Cardiac fibroblast (primary cell): Measurements from ENCODE around the gene WFDC8.
A peak's percentile ranks its signal among the peaks of the same experiment; 100 is the strongest.
"Not testable (repeated sequence)": the region's sequence is repeated elsewhere in the genome, so short reads cannot be mapped to it uniquely, and the experiment has no call there.

Source experiments
- DNase-seq, 2 donors: peaks; one replicate each; pipeline versions ENCODE4 v3.0.0 to v3.0.0-alpha.2; 2010; ENCODE audit warnings: low read depth in 2 of 2
- H3K4me3 ChIP-seq, 2 donors: replicated peaks in 1 of 2; 1 replicate in 1 of 2; 2 replicates in 1 of 2; pipeline ENCODE4 v1.5.1; 2011; ENCODE audit warnings: low read depth in 2 of 2, low read length in 2 of 2, mild to moderate bottlenecking in 2 of 2, moderate library complexity in 1 of 2
- TF ChIP-seq, protein P1 (sequence below): IDR thresholded peaks from one replicate; pipeline ENCODE4 v1.5.1; 2011; ENCODE audit warnings: low read depth, mild to moderate bottlenecking, low read length, inconsistent platforms

WFDC8 gene

DNA sequence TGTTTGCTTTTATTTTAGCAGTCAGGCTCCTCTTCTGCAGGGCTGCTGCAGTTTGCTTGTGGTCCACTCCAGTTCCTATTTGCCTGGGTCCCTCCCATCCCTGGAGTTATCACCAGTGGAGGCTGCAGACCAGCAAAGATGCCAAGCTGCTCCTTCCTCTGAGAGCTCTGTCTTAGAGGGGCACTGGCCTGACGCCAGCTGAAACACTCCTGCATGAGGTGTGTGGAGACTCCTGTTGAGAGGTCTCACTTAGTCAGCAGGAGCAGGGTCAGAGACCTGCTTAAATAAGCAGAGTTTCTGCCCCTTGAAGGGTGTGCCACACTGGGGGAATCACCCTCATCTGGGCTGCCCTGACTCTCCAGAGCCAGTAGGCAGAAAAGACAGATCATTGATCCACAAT is 16.2 kb upstream of the WFDC8 start:
- no peak for DNase-seq
- no peak overlapping the region for H3K4me3 ChIP-seq
- TF ChIP-seq, protein P1, sequence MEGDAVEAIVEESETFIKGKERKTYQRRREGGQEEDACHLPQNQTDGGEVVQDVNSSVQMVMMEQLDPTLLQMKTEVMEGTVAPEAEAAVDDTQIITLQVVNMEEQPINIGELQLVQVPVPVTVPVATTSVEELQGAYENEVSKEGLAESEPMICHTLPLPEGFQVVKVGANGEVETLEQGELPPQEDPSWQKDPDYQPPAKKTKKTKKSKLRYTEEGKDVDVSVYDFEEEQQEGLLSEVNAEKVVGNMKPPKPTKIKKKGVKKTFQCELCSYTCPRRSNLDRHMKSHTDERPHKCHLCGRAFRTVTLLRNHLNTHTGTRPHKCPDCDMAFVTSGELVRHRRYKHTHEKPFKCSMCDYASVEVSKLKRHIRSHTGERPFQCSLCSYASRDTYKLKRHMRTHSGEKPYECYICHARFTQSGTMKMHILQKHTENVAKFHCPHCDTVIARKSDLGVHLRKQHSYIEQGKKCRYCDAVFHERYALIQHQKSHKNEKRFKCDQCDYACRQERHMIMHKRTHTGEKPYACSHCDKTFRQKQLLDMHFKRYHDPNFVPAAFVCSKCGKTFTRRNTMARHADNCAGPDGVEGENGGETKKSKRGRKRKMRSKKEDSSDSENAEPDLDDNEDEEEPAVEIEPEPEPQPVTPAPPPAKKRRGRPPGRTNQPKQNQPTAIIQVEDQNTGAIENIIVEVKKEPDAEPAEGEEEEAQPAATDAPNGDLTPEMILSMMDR, result no peak

DNA sequence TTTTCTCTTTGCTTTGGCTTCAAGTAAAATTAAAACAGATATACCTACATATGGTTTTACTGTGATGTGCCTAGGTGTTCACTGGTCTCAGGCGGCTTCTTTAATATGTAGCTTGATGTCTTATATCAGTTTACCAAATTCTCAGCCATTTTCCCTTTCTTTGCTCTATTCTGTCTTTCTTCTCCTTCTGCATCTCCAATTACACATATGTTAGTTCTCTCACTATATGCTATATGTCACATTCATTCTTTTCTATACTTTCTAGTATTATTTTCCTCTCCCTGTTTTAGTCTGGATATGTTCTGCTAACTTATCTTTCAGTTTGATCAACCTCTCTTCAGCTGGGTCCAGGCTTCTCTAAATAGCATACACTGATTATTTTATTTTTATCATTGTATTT is 14.4 kb upstream of the WFDC8 start:
- H3K4me3 ChIP-seq, result no peak overlapping the region
- TF ChIP-seq, protein P1, result no peak
- no peak for DNase-seq

DNA sequence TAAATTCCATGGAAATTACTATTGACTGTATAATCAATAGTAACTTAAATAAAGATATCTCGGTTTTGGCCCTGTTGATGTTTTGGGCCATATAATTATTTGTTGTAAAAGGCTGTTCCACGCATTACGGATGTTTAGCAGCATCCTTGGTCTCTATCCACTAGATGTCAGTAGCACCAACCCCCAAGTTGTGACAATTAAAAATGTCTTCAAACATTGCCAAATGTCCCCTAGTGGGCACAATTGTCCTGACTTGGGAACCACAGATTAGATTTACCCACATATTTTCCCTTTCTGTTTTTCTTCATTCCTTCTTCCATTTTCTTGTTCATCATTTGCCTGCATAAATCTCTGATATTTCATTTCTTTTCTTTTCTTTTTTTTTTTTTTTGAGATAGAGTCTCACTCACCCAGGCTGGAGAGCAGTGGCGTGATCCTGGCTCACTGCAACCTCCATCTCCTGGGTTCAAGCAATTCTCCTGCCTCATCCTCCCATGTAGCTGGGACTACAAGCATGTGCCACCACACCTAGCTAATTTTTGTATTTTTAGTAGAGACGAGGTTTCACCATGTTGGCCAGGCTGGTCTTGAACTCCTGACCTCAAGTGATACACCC is 13.6 kb upstream of the WFDC8 start:
- H3K4me3 ChIP-seq, result no peak overlapping the region
- DNase-seq, result peak; percentile 29 to 58
- TF ChIP-seq, protein P1, result peak; percentile 63

DNA sequence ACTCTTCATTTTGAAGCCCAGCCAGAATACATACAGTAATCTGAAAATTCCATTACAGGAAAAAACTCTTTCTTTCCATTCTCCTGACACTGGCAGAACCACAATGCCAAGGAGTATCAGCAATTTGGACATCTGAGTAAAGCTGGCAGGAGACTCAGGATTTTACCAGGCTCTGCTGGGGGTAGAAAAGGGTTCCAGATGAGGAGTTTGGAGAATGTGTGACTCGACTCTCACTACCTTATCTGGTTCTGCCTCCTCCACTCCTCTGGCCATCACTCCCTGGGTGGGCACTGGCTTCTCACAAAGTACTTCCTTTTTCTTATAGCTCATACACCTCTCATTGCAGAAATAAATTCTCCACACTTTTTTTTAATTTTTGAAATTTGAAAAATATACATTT is 10.6 kb upstream of the WFDC8 start:
- DNase-seq, result peak in 1 of 2 donors; percentile 24
- no peak overlapping the region for H3K4me3 ChIP-seq
- TF ChIP-seq, protein P1, result no peak

DNA sequence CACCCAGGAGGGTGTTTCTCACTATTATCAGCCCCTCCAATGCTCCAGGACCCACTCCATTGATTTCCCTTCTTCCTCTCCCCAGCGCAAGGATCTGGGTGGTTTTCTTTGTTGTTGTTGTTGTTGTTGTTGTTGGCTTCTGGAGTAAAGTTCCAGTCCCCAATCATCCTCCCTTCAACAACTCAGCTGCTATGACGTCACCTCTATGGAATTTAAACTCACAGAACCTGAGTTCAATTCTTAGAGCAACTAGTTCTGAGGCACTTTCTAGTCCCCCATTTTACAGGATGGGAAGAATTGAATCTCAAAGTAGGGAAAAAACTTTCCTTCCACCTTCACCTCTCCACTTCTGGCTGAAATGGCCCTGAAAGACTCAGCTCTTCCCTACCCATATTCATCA is 9.7 kb upstream of the WFDC8 start:
- DNase-seq, result peak in 1 of 2 donors; percentile 7
- TF ChIP-seq, protein P1, result no peak
- H3K4me3 ChIP-seq, result no peak overlapping the region

DNA sequence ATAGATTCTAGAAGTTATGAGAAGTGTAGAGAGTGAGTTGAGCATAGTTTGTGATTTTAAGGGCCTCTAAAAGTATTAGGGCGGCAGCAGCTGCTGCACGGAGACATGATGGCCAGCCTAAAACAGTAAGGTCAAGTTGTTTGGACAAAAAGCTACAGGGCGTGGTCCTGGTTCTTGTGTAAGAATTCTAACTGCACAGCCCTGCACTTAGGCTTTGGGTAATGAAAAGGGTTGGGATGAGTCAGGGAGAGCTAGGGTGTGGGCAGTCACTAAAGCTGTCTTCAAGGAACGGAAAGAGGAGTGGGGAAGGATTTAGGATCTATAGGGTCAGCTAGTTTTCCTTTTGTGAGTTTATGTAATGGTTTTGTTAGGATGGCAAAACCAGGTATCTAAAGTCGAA is 6.9 kb upstream of the WFDC8 start:
- DNase-seq, H3K4me3 ChIP-seq: not testable (repeated sequence)

DNA sequence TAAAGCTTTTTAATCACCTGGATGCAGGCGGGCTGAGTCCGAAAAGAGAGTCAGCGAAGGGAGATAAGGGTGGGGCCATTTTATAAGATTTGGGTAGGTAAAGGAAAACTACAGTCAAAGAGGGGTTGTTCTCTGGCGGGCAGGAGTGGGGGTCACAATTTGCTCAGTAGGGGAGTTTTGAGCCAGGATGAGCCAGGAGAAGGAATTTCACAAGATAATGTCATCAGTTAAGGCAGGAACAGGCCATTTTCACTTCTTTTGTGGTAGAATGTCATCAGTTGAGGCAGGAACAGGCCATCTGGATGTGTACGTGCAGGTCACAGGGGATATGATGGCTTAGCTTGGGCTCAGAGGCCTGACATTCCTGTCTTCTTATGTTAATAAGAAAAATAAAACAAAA is 5.2 kb upstream of the WFDC8 start:
- not testable (repeated sequence) for H3K4me3 ChIP-seq, DNase-seq

DNA sequence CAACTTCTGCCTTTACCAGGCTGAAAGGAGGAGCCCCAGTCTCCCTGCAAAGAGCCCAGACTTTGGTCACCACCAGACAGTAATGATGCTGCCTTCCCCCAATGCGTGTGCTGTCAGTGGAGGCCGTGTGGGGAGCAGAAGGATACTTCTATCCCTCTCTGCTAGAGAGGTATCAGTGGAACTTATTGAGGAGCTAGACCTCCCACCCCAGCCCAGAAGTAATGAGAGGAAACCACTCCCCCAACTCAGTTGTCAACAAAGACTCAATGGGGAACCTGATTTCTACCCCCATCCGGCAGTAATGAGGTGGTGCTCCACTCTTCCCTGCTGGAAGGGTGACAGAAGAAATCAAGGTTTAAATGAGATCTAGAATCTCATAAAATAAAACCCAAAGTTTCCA is 4.4 kb upstream of the WFDC8 start:
- TF ChIP-seq, protein P1, result no peak
- H3K4me3 ChIP-seq, result no peak overlapping the region
- no peak for DNase-seq
